NB4 (cell line): ENCODE measurements around the gene SLC9C2.
"Not testable (repeated sequence)": the region's sequence is repeated elsewhere in the genome, so short reads cannot be mapped to it uniquely, and the experiment has no call there.

Experiments
- DNase-seq: peaks from one replicate; pipeline ENCODE4 v3.0.0; 2010; ENCODE audit warnings: low read depth
- H3K4me3 ChIP-seq: one replicate; pipeline ENCODE4 v1.5.1; 2011; ENCODE audit warnings: mild to moderate bottlenecking, low read depth, low read length, moderate library complexity
- CTCF ChIP-seq: IDR thresholded peaks from one replicate; pipeline ENCODE4 v1.5.1; 2012; ENCODE audit warnings: low read depth, low read length
- MAX ChIP-seq: IDR thresholded peaks from 2 replicates; pipeline ENCODE4 v1.6.1; 2011; ENCODE audit warnings: low read depth, low read length
- MYC ChIP-seq: IDR thresholded peaks from 2 replicates; pipeline ENCODE4 v1.6.1; 2011; ENCODE audit warnings: low read depth, low read length
- POLR2A ChIP-seq: IDR thresholded peaks from 2 replicates; pipeline ENCODE4 v1.6.1; 2011; ENCODE audit warnings: mild to moderate bottlenecking; ENCODE audit not compliant: insufficient read length; ENCODE audit errors: extremely low read depth

Gene SLC9C2

GRCh38 chr1:173469656-173470055, 133.2 kb downstream of the SLC9C2 start:
- no peak overlapping the region for H3K4me3 ChIP-seq
- no peak for DNase-seq
- no peak for TF ChIP-seq CTCF
- TF ChIP-seq MAX: no peak
- TF ChIP-seq MYC: no peak
- no peak for TF ChIP-seq POLR2A

GRCh38 chr1:173467426-173467825, 135.4 kb downstream of the SLC9C2 start:
- DNase-seq: no peak
- TF ChIP-seq MYC: no peak
- no peak for TF ChIP-seq MAX
- no peak for TF ChIP-seq POLR2A
- no peak for TF ChIP-seq CTCF
- no peak overlapping the region for H3K4me3 ChIP-seq

- H3K4me3 ChIP-seq, DNase-seq: not testable (repeated sequence)
Measured at GRCh38 chr1:173464185-173464584, 138.7 kb downstream of the SLC9C2 start.

GRCh38 chr1:173462666-173463065, 140.2 kb downstream of the SLC9C2 start:
- not testable (repeated sequence) for H3K4me3 ChIP-seq, DNase-seq

GRCh38 chr1:173459885-173460284, 143.0 kb downstream of the SLC9C2 start:
- no peak overlapping the region for H3K4me3 ChIP-seq
- DNase-seq: peak; percentile 4
- TF ChIP-seq CTCF (no peak), POLR2A (no peak), MYC (no peak), MAX (no peak)

GRCh38 chr1:173454966-173455524, 147.8 kb downstream of the SLC9C2 start:
- TF ChIP-seq POLR2A (no peak), MAX (no peak), MYC (no peak), CTCF (no peak)
- H3K4me3 ChIP-seq: no peak overlapping the region
- DNase-seq: no peak

- no peak overlapping the region for H3K4me3 ChIP-seq
- DNase-seq: no peak
- no peak for TF ChIP-seq MAX
- TF ChIP-seq CTCF: no peak
Measured at GRCh38 chr1:173453982-173454381, 148.9 kb downstream of the SLC9C2 start.
